PC-3 (cell line): ENCODE measurements around the gene EPN1. TPM values are rescaled to one million over a fixed set of nuclear protein-coding genes. Genes with fewer than 3 reads are reported as not detected.
A peak's percentile ranks its signal among the peaks of the same experiment; 100 is the strongest.

Experiments used
- ATAC-seq: fragments of 200-7000 bp; cut with Tn5 transposase; 2 replicates; pipeline ENCODE4 v1.9.1; 2020; ENCODE audit warnings: mild to moderate bottlenecking, moderate library complexity
- BruUV-seq: library from RNA; stranded (reverse); fragments of 400-500 nt; replicated peaks from 2 replicates; lab custom pipeline; 2021; lab: Mats Ljungman, UMichigan
- CTCF ChIA-PET: fragments of 300-600 bp; sonication (Branson Sonifier 250); formaldehyde crosslinking; loops from one replicate; lab custom pipeline; 2022; ENCODE audit warnings: antibody characterized with exemption; lab: Charles Lee
- POLR2A ChIA-PET: fragments of 300-600 bp; sonication (Branson Sonifier 250); formaldehyde crosslinking; loops from one replicate; lab custom pipeline; 2022; ENCODE audit warnings: antibody characterized with exemption; ENCODE audit not compliant: unreplicated experiment; lab: Charles Lee
- DNase-seq: peaks from one replicate; pipeline ENCODE4 v3.0.0-alpha.2; 2015
- H2AFZ ChIP-seq: fragments of 300-600 bp; sonication (generic); 2 replicates; pipeline ENCODE4 v1.6.0; 2016; ENCODE audit warnings: antibody characterized with exemption, low read length
- H3F3A ChIP-seq: fragments of 300-600 bp; sonication (generic); one replicate; pipeline ENCODE4 v1.6.0; 2017; ENCODE audit warnings: antibody characterized with exemption, low read length, control low read depth, mild to moderate bottlenecking; ENCODE audit not compliant: unreplicated experiment
- H3K27ac ChIP-seq: fragments of 300-600 bp; sonication (generic); 2 replicates; pipeline ENCODE4 v1.5.1; 2016; ENCODE audit warnings: mild to moderate bottlenecking, low read length
- H3K27me3 ChIP-seq: fragments of 300-600 bp; sonication (generic); 2 replicates; pipeline ENCODE4 v1.6.1; 2016; ENCODE audit warnings: low read length, mixed read lengths
- H3K36me3 ChIP-seq: fragments of 300-600 bp; sonication (generic); 2 replicates; pipeline ENCODE4 v1.6.1; 2016; ENCODE audit warnings: low read depth, mixed run types, low read length, mixed read lengths
- H3K4me1 ChIP-seq: fragments of 300-600 bp; sonication (generic); 2 replicates; pipeline ENCODE4 v1.5.1; 2016; ENCODE audit warnings: low read length; ENCODE audit not compliant: insufficient read depth
- H3K4me2 ChIP-seq: fragments of 300-600 bp; sonication (generic); 2 replicates; pipeline ENCODE4 v1.6.0; 2016; ENCODE audit warnings: low read length
- H3K4me3 ChIP-seq: fragments of 300-600 bp; sonication (generic); 2 replicates; pipeline ENCODE4 v1.5.1; 2016; ENCODE audit warnings: mild to moderate bottlenecking, low read length, mixed read lengths
- H3K79me2 ChIP-seq: fragments of 300-600 bp; sonication (generic); 2 replicates; pipeline ENCODE4 v1.6.1; 2017; ENCODE audit warnings: low read length, mixed read lengths
- H3K9ac ChIP-seq: fragments of 300-600 bp; sonication (generic); 2 replicates; pipeline ENCODE4 v1.6.0; 2016; ENCODE audit warnings: mild to moderate bottlenecking, low read length
- H3K9me2 ChIP-seq: fragments of 300-600 bp; sonication (generic); replicated peaks from 2 replicates; pipeline ENCODE4 v1.6.1; 2016; ENCODE audit warnings: mixed run types, low read length, mixed read lengths
- H3K9me3 ChIP-seq: fragments of 300-600 bp; sonication (generic); 2 replicates; pipeline ENCODE4 v1.6.1; 2016; ENCODE audit warnings: low read length, mixed read lengths
- H4K20me1 ChIP-seq: fragments of 300-600 bp; sonication (generic); 2 replicates; pipeline ENCODE4 v1.6.1; 2016; ENCODE audit warnings: low read length, mixed read lengths
- CTCF ChIP-seq: fragments of 300-600 bp; sonication (generic); conservative IDR thresholded peaks from 2 replicates; pipeline ENCODE4 v1.5.1; 2017; ENCODE audit warnings: antibody characterized with exemption, low read depth, mild to moderate bottlenecking, low read length
- EZH2 ChIP-seq: fragments of 300-600 bp; sonication (generic); IDR thresholded peaks from one replicate; pipeline ENCODE4 v1.6.1; 2017; ENCODE audit warnings: antibody characterized with exemption, mild to moderate bottlenecking, low read length; ENCODE audit not compliant: unreplicated experiment
- EZH2phosphoT487 ChIP-seq: fragments of 300-600 bp; sonication (generic); IDR thresholded peaks from 2 replicates; pipeline ENCODE4 v1.6.1; 2018; ENCODE audit warnings: mild to moderate bottlenecking, antibody characterized with exemption, low read length, borderline replicate concordance
- intact Hi-C: fragments of 100-400 bp; cut with micrococcal nuclease; formaldehyde crosslinking; loops from 2 replicates; pipeline ENCODE4 v1.9.0; 2023
- total RNA-seq: library from RNA; depleted of rRNA; stranded (reverse); fragments of >200 nt; gene quantifications from 2 replicates; pipeline ENCODE4 v1.2.3, GENCODE V29; 2014

Gene EPN1
- total RNA-seq, 1 experiment from 2014 or later = 203 TPM

GRCh38 chr19:55688422-55689218 lies 13.6 kb downstream of the EPN1 start:
- intact Hi-C loops = no loop called here

GRCh38 chr19:55689411-55690108 lies 14.5 kb downstream of the EPN1 start:
- Histone ChIP-seq H3K9ac (no peak overlapping the region), H3K79me2 (peaks cover 22% of the 10 kb centered on the region), H3K9me2 (no peaks in the 10 kb centered on the region), H3K27me3 (no peaks in the 10 kb centered on the region), H2AFZ (no peak overlapping the region), H3K36me3 (peaks cover 47% of the 10 kb centered on the region), H3F3A (no peaks in the 10 kb centered on the region), H4K20me1 (peaks cover 10% of the 10 kb centered on the region; the same call in 1 of the 2 replicates), H3K4me2 (no peak overlapping the region), H3K4me1 (no peaks in the 10 kb centered on the region), H3K27ac (no peak overlapping the region), H3K4me3 (no peak overlapping the region), H3K9me3 (no peaks in the 10 kb centered on the region)
- no TSS peak for BruUV-seq
- POLR2A ChIA-PET = no interaction called here
- intact Hi-C loops = no loop called here
- ATAC-seq = no peak
- TF ChIP-seq EZH2 (no peak), CTCF (no peak), EZH2phosphoT487 (no peak)
- no peak for DNase-seq
- CTCF ChIA-PET = no interaction called here

More at GRCh38 chr19:55688422-55689218, 13.6 kb downstream of the EPN1 start:
- Histone ChIP-seq H3K36me3 (peaks cover 49% of the 10 kb centered on the region), H4K20me1 (peaks cover 18% of the 10 kb centered on the region; the same call in 1 of the 2 replicates), H3K9me3 (no peaks in the 10 kb centered on the region), H3K4me2 (no peak overlapping the region), H2AFZ (no peak overlapping the region), H3K27me3 (no peaks in the 10 kb centered on the region), H3K4me3 (no peak overlapping the region), H3K79me2 (peaks cover 32% of the 10 kb centered on the region), H3K27ac (no peak overlapping the region), H3K9ac (no peak overlapping the region), H3K9me2 (no peaks in the 10 kb centered on the region), H3F3A (no peaks in the 10 kb centered on the region), H3K4me1 (no peaks in the 10 kb centered on the region)
- ChIA-PET CTCF (no interaction called here), POLR2A (no interaction called here)
- no TSS peak for BruUV-seq
- DNase-seq (no peak), ATAC-seq (peak; percentile 16; the same call in 1 of the 2 replicates)
- TF ChIP-seq CTCF (no peak), EZH2phosphoT487 (no peak), EZH2 (no peak)
